Stimulated activated CD8-positive, alpha-beta memory T cell treated with anti-CD3 and anti-CD28 coated beads, Interleukin-15, amount 100 ng/mL, for 48 hours (primary cell): ENCODE data around the gene ARPC5L.
A peak's percentile ranks its signal among the peaks of the same experiment; 100 is the strongest.

Source experiments
- DNase-seq, 2 donors: peaks; one replicate each; pipeline ENCODE4 v3.0.0-alpha.2; 2020; ENCODE audit warnings: low read depth in 2 of 2

Gene ARPC5L

DNA sequence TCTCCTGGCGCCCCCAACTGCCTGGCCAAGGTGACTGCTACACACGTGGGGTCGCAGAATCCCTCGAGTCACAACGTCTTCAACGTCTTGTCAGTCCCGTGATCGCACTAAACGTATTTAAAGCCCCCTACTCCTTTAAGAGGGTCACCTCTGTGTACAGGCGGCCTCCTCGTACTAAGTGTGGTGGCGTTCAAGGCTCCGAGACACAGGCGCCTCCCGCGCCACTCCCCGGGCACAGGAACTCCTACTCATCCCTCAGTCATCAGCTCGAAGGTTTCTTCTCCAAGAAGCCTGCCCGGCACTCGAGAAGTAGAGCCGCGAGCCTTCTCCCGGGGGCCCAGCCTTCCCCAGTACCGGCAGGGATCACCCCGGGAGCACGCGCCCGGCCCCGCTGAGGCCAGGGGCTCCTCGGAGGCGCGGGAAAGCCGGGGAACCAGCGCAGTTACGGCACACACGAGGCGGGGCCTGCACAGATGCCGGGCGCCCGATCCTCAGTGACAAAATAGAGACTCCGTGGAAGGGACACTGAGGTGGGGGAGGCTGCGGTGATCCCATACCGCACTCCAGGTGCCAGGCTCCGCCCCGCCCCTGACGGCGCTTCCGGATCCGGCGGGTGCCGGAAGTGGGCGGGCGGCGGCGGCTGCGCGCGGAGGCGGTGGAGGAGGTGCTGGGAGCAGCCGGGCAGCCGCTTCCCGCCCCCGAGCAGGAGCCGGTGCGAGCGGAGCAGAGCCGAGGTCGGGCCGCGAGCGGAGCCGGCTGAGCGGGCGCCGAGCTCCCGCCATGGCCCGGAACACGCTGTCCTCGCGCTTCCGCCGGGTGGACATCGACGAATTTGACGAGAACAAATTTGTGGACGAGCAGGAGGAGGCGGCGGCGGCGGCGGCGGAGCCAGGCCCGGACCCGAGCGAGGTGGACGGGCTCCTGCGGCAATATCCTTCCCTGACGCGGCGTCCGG lies 6.9 kb downstream of the ARPC5L start:
- peak; percentile 91 to 93 for DNase-seq

GRCh38 chr9:124869466-124869985 lies 7.6 kb downstream of the ARPC5L start:
- DNase-seq = peak in 1 of 2 donors; percentile 32

GRCh38 chr9:124869986-124870560 lies 8.1 kb downstream of the ARPC5L start:
- peak; percentile 88 to 89 for DNase-seq

DNA sequence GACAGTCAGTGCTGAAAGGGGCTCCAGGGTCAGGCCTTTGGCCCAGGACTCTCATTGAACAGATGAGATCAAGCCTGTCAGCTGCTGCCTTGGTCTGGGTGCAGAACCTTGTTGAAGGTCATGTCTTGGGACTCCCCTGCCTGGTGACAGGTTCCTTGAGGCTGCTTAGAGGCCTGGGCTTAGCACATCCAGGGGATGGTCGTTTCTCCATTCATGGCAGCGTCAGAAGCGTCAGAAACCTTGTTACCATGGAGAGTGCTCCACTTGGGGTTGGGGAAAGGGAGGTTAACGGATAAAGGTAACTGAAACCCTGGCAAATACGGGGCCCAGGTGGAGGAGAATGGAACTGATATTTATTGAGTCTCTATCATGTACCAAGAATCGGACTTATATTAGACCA lies 8.8 kb downstream of the ARPC5L start:
- DNase-seq = no peak

- no peak for DNase-seq
Observed at GRCh38 chr9:124871156-124871561, 9.2 kb downstream of the ARPC5L start.

DNA sequence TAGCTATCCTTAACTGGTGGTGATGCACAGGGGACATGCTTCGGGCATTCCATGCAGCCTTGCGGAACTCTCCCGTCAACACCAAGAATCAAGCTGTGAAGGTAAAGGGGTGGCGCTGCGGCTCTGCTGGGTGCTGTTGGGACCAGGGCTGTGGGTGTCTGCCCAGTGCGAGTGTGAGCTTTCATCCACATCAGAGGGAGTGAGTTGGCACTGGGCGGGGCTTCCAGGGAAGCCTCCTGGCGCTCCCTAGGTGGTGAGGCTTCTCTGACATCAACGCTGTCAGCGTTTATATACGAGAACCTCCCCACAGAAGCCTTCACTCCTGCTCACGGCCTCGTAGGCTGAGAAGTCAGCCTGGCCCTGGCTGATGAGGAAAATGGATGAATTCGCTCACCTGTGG lies 11.7 kb downstream of the ARPC5L start:
- no peak for DNase-seq

DNA sequence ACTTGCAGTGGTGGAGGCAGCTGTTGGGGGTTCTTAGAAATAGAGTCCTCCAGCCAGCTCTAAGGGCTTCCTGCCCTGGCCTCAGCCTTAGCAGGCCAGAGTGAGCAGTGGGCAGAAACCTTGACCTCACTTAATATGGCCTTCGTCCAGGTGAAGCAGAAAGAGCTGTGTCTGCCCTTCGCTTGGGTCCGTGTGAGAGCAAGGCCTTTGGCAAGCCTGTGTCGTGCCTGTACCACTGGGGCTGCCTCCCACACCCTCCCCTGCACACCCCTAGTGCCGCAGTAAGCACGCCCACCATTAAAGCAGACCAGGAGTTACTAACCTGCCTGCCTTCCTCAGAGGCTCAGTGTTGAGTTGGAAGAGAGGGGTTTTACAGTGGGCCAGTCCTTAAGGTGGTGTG lies 13.6 kb downstream of the ARPC5L start:
- no peak for DNase-seq

DNA sequence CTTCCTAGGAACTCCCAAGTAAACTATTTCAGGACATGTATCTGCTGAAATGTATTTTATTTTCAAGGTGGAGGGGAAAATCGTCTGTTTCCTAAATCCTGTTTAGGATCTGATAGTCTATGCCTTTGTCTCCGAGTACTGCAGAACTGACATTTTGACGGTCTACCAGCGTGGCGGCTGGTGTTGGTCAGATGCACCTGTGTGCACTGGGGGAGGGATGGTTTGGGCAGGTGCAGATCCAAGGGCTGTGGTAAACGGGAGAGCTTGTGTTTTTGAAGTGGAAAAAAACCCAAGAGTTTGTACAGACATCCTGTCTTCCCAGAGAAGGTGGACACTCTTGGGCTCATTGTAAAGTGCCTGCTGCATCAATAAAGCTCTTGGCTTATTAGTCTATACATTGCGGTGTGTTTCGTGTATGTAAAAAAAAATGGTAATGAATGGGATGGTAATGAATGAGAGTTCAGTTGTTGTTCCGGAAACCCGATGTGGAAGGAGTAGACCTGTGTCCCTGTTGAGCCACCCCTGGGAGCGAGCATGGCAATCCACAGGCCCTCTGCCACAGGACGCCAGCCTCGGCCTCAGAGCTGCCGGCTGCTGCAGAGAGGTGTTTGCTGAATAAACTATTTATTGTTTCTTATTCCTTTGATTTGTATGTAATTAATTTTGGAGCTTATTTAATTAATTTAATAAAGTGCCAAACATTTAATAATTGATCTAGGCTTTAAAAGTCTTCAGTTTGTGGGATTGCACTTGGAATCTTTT lies 15.3 kb downstream of the ARPC5L start:
- no peak for DNase-seq

GRCh38 chr9:124878021-124878420 lies 16.1 kb downstream of the ARPC5L start:
- no peak for DNase-seq

- no peak for DNase-seq
Observed at GRCh38 chr9:124878518-124878917, 16.6 kb downstream of the ARPC5L start.

- no peak for DNase-seq
Observed at GRCh38 chr9:124879226-124879625, 17.3 kb downstream of the ARPC5L start.

DNA sequence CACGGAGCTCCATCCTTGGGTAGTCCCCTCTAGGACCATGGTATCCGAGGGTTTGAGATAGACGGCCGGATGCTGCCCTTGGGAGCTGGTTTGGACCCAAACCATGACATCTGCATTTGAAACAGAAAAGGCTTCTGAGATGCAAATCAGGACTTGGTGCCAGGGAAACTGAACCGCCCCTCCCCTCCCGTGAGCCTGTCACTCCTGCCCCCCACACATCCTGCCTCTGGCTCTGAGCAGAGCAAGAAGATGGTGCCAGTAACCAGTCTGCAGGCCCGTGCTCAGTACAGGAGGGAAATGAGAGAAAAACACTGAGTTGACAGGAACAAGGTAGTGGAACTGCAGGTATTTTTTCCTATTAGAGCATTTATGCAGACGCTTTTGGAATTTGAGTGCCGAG lies 18.6 kb downstream of the ARPC5L start:
- DNase-seq = no peak

- DNase-seq = no peak
Observed at GRCh38 chr9:124881138-124881743, 19.3 kb downstream of the ARPC5L start.

DNA sequence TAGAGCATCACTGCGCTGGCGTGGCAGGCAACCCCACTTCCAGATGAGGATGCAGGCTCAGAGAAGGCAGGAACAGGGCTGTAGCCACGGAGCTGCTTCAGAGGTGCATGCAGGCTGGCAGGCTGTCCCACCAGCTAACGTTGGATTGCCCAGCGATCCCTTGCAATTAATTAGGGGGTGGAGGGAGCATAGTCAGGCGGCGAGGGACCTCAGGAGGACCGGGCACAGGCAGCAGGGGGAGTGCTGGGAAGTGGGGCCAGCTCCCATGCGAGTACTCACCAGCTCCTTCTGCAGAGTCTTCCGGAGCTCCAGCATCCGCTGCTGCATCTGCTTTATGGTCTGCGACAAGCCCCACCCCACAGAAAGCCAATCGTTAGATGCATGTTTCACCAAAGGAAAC lies 20.3 kb downstream of the ARPC5L start:
- no peak for DNase-seq

DNA sequence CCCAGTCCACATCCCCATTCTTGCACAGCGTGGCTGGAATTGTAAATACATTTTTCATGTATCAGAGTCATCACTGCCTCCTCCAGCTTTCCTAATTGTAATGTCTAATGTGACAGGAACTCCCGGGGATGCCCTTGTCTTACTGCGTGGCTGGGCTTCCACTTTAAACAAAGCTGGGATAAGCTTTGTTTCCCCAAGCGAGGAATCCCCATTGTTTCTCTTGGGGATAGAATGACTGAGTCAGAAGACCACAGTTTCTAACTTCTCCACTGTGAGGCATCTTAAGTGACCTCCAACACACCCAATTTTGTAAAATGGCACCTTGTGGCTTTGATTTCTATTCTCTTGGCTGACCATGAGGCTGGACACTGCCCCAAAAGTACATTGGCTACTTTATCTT lies 22.4 kb downstream of the ARPC5L start:
- DNase-seq = no peak

DNA sequence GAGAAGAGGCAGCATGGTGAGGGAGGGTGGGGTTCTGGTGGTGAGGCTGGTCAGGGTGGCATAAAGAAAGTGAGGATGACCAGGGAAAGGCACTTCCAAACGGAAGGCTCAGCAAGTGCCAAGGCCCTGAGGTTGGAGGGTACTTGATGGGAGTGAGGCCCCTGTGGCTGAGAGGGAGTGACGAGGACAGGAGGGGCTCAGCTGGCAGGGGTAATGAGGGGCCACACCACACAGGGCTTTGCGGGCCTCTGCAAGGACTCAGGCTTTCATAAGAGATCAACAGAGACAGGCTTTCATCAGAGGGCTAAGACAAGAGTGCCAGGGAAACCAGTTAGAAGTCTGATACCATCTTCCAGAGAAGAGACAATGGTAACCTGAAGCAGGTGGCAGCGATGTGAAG lies 23.6 kb downstream of the ARPC5L start:
- no peak for DNase-seq

DNA sequence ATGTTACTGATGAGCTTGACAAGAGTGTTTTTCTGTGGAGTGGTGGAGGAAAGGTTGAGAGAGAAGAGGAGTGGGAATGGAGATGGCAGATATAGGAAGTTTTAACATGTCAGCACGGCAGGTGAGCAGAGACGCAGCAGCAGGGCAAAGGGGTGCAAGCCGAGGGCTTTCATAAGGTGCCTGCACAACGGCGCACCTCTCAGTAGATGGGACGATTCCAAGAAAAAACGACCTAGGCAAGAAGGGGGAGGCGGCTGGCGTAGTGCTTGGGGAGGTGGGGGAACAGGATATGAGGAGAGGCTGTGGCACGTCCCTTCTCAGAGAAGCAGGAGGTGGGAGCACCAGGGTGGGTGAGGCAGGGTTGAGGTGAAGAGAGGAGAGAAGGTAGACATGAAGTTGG lies 24.5 kb downstream of the ARPC5L start:
- DNase-seq = no peak

GRCh38 chr9:124886866-124887492 lies 25.0 kb downstream of the ARPC5L start:
- DNase-seq = no peak

GRCh38 chr9:124887832-124888231 lies 25.9 kb downstream of the ARPC5L start:
- DNase-seq = no peak

GRCh38 chr9:124889006-124889405 lies 27.1 kb downstream of the ARPC5L start:
- DNase-seq = no peak

DNA sequence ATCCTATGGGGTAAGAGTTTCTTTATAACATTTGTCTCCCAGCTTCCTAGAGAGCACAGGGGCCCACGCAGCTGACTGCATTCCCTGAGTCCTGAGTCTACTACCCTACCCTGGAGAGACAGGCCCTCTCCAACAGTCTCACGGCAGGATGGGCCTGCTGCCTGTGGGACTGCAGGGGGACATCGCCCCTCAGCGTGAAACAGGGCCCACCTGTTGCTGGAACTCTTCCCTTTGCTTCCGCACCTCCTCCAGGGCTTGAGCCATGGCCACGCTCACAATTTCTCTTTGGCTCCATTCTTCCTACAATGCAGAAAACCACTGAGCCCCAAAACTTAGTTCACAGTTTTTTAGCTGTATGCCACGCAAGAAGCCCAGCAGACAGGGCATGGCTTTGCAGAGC lies 28.2 kb downstream of the ARPC5L start:
- no peak for DNase-seq
